ENCODE data around the gene LSM3. TPM values are rescaled to one million over a fixed set of nuclear protein-coding genes. Genes with fewer than 3 reads are reported as not detected.

LSM3 gene
- total and polyA plus RNA-seq, 12 donors = 4.1 to 25.8 (median 9.5) TPM

GRCh38 chr3:14166877-14167603 is 11.6 kb upstream of the LSM3 start:
- Histone ChIP-seq H3K27ac (no peak overlapping the region), H3K4me1 (replicated peaks in 1 of 2) (peaks cover 0 to 7% of the 10 kb centered on the region in 2 donors), H3K4me3 (no peak overlapping the region), H3K9me3 (replicated peaks in 1 of 3) (peaks cover 0 to 3% (median 0%) of the 10 kb centered on the region in 3 donors), H3K27me3 (no peaks in the 10 kb centered on the region), H3K36me3 (replicated peaks in 1 of 2) (peaks cover 6 to 96% of the 10 kb centered on the region in 2 donors)
- DNase-seq = no peak
- intact Hi-C loops (cut with DNase I) = no loop called here
- 83 to 91% (median 90%) methylated on average over 9 of the region's 9 CpGs for WGBS, 4 donors
- TF ChIP-seq CTCF (IDR thresholded peaks at IDR 0.05) (no peak), POLR2A (IDR thresholded peaks at IDR 0.05) (no peak)

DNA sequence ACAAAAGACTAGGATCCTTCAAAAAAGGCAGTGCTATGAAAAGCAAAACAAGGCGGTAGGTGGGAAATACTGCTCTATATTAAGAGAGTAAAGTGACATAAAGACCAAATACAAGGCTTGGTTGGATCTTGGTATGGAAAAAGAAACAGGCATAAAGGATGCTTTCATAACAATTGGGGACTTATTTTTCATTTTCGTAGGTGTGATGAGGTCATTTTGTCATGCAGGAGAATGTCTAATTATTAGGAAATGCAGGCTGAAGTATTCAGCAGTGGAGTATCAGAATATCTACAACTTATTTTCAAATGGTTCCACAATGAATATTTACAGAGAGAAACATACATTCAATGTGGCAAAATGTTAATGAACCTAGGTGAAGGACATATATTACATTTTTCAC is 9.2 kb upstream of the LSM3 start:
- H3K4me1 ChIP-seq (replicated peaks in 1 of 2) = peaks cover 0 to 13% of the 10 kb centered on the region in 2 donors
- no peak for TF ChIP-seq POLR2A (IDR thresholded peaks at IDR 0.05)
- TF ChIP-seq CTCF (IDR thresholded peaks at IDR 0.05) = no peak
- no peak overlapping the region for H3K27ac ChIP-seq
- H3K27me3 ChIP-seq = no peaks in the 10 kb centered on the region
- H3K9me3 ChIP-seq (replicated peaks in 1 of 3) = no peaks in the 10 kb centered on the region
- no peak overlapping the region for H3K4me3 ChIP-seq
- intact Hi-C loops (cut with DNase I) = no loop called here
- peaks cover 6 to 80% of the 10 kb centered on the region in 2 donors for H3K36me3 ChIP-seq (replicated peaks in 1 of 2)
- no peak for DNase-seq
- 93 to 96% (median 95%) methylated on average over 2 of the region's 2 CpGs for WGBS, 4 donors

GRCh38 chr3:14169871-14170270 is 8.7 kb upstream of the LSM3 start:
- Histone ChIP-seq H3K27ac (no peak overlapping the region), H3K27me3 (no peaks in the 10 kb centered on the region), H3K9me3 (replicated peaks in 1 of 3) (no peaks in the 10 kb centered on the region), H3K4me1 (replicated peaks in 1 of 2) (peaks cover 3 to 17% of the 10 kb centered on the region in 2 donors), H3K36me3 (replicated peaks in 1 of 2) (peaks cover 6 to 76% of the 10 kb centered on the region in 2 donors), H3K4me3 (no peak overlapping the region)
- DNase-seq = no peak
- no peak for TF ChIP-seq POLR2A (IDR thresholded peaks at IDR 0.05)
- no peak for TF ChIP-seq CTCF (IDR thresholded peaks at IDR 0.05)
- intact Hi-C loops (cut with DNase I) = loop anchor here in 1 of 2 donors (10.0 kb wide), 1 partner anchor 45 kb away; the partner anchor contains the start of genes CHCHD4 and TMEM43

DNA sequence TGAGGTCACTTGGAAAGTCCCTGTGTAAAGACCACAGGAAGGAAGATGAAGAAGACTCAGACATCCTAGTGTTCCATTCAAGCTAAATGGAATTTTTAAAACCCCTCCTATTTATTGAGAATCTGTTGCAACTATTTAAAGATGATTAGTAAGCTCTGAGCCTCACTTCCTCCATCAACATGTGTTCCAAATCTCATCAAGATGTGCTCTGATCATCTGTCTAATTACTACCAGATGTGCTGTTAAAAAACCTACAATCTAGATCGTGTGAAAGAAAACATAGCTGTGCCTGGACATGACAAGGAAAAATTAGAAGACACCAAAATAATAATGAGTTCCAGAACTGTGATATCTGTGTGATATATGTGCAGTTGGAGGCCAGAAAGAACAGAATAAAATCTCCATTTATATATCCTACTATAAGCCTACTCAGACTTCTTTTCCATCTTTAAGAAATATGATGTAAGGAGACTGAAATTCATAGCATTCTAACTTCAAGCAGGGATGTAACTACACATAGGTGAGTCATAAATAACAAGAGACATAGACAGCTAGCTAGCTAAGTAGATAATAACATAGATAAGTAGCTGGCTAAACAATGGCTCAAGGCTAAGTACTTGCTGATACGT is 8.0 kb upstream of the LSM3 start:
- intact Hi-C loops (cut with DNase I) = loop anchor here in 1 of 2 donors (10.0 kb wide), 1 partner anchor 46 kb away; the partner anchor contains the start of genes CHCHD4 and TMEM43
- Histone ChIP-seq H3K4me1 (replicated peaks in 1 of 2) (peaks cover 7 to 17% of the 10 kb centered on the region in 2 donors), H3K27ac (no peak overlapping the region), H3K27me3 (no peaks in the 10 kb centered on the region), H3K9me3 (replicated peaks in 1 of 3) (no peaks in the 10 kb centered on the region), H3K36me3 (replicated peaks in 1 of 2) (peaks cover 6 to 68% of the 10 kb centered on the region in 2 donors), H3K4me3 (no peak overlapping the region)
- DNase-seq = no peak
- WGBS, 4 donors = 44 to 55% (median 50%) methylated on average over 2 of the region's 2 CpGs
- no peak for TF ChIP-seq POLR2A (IDR thresholded peaks at IDR 0.05)
- no peak for TF ChIP-seq CTCF (IDR thresholded peaks at IDR 0.05)

Data from adrenal gland (tissue), 12 donors.